Stomach (tissue), 9 donors: ENCODE data around the gene RGS3. TPM values are rescaled to one million over a fixed set of nuclear protein-coding genes. Genes with fewer than 3 reads are reported as not detected.

Experiments
- DNase-seq, 2 donors: peaks; one replicate each; pipeline versions ENCODE4 v3.0.0 to v3.0.0-alpha.2; 2013 to 2019
- H3K27ac ChIP-seq, 5 donors: fragments of 200-600 bp in 4 of 5; sonication (generic) in 4 of 5; one replicate each; pipeline ENCODE4 v1.5.1; 2013 to 2019; ENCODE audit warnings: mild to moderate bottlenecking in 1 of 5, moderate library complexity in 1 of 5
- H3K27me3 ChIP-seq, 3 donors: fragments of 200-600 bp; sonication (generic); one replicate each; pipeline ENCODE4 v1.5.1; 2017 to 2019; ENCODE audit warnings: mixed run types in 1 of 3
- H3K36me3 ChIP-seq, 4 donors: fragments of 200-600 bp; sonication (generic); 1 replicate in 3 of 4; 2 replicates in 1 of 4; pipeline ENCODE4 v1.5.1; 2016 to 2019
- H3K4me1 ChIP-seq, 4 donors: fragments of 200-600 bp; sonication (generic); one replicate each; pipeline ENCODE4 v1.5.1; 2016 to 2019
- H3K4me3 ChIP-seq, 4 donors: fragments of 200-600 bp; sonication (generic) in 3 of 4; one replicate each; pipeline ENCODE4 v1.5.1; 2016 to 2019; ENCODE audit warnings: mild to moderate bottlenecking in 1 of 4
- H3K9me3 ChIP-seq, 4 donors: fragments of 200-600 bp; sonication (generic); one replicate each; pipeline ENCODE4 v1.5.1; 2016 to 2019
- CTCF ChIP-seq, 7 experiments: fragments of 450-650 bp in 4 of 7; fragments of 200-600 bp in 3 of 7; sonication (generic) in 3 of 7; IDR thresholded peaks; one replicate each; pipeline ENCODE4 v1.5.1; 2016 to 2019; ENCODE audit warnings: antibody characterized with exemption in 7 of 7, control low read depth in 2 of 7, mild to moderate bottlenecking in 1 of 7
- EP300 ChIP-seq: sonication (generic); formaldehyde crosslinking; IDR thresholded peaks from one replicate; pipeline ENCODE4 v1.6.1; 2017; ENCODE audit warnings: antibody characterized with exemption
- POLR2A ChIP-seq, 4 donors: fragments of 450-650 bp; IDR thresholded peaks; one replicate each; pipeline ENCODE4 v1.6.1; 2016; ENCODE audit warnings: antibody characterized with exemption in 4 of 4, control low read depth in 2 of 4, mild to moderate bottlenecking in 1 of 4, moderate library complexity in 1 of 4
- POLR2AphosphoS5 ChIP-seq, 3 donors: sonication (generic); formaldehyde crosslinking; IDR thresholded peaks; one replicate each; pipeline ENCODE4 v1.6.1; 2016; ENCODE audit warnings: antibody characterized with exemption in 3 of 3
- WGBS, 5 donors: extraction: QIAGEN DNeasy Blood & Tissue Kit in 3 of 5; methylation state at CpG; one replicate each; pipeline versions ENCODE4 v1.1.5 to v1.1.7; 2013 to 2018; 5-methylcytosine and 5-hydroxymethylcytosine counted together
- intact Hi-C: fragments of 100-400 bp; cut with DNase I; formaldehyde crosslinking; loops from one replicate; pipeline ENCODE4 v1.15.1; 2023; ENCODE audit warnings: low total_unique reads
- polyA plus RNA-seq, 3 donors: library from polyadenylated mRNA; stranded (reverse); fragments of 200-250 nt; gene quantifications; one replicate each; pipeline ENCODE4 v1.2.3, GENCODE V29; 2013
- total RNA-seq, 5 donors: library from RNA; depleted of rRNA; stranded (reverse); fragments of >200 nt; gene quantifications; one replicate each; pipeline versions ENCODE4 v1.1.0 to v1.2.3, GENCODE V29; 2014 to 2016
- donor health status: healthy with polysubstance abuse.
- donor health status: Bipolar disorder and iron deficiency.
- donor health status: healthy.

RGS3 gene
- total and polyA plus RNA-seq, 8 donors = 26.6 to 71.4 (median 35.7) TPM

- Histone ChIP-seq H3K4me3 (no peak overlapping the region), H3K9me3 (no peaks in the 10 kb centered on the region), H3K27me3 (no peaks in the 10 kb centered on the region), H3K36me3 (peaks cover 0 to 9% (median 2%) of the 10 kb centered on the region in 4 donors), H3K27ac (peak overlapping the region in 2 of 5 donors; percentile 56 to 59), H3K4me1 (peaks cover 15 to 44% (median 22%) of the 10 kb centered on the region in 4 donors)
- intact Hi-C loops = no loop called here
- DNase-seq = no peak
- no peak for TF ChIP-seq POLR2A (IDR thresholded peaks at IDR 0.05)
- TF ChIP-seq CTCF (IDR thresholded peaks at IDR 0.05) = no peak
- no peak for TF ChIP-seq EP300
- TF ChIP-seq POLR2AphosphoS5 (IDR thresholded peaks at IDR 0.05) = no peak
- WGBS, 5 donors = 64 to 71% (median 70%) methylated on average over 8 of the region's 8 CpGs
These were observed 139.5 kb downstream of the RGS3 start for GRCh38 chr9:113603048-113603375.

GRCh38 chr9:113603773-113604172 lies 140.2 kb downstream of the RGS3 start:
- Histone ChIP-seq H3K27me3 (no peaks in the 10 kb centered on the region), H3K9me3 (no peaks in the 10 kb centered on the region), H3K36me3 (peaks cover 0 to 1% (median 0%) of the 10 kb centered on the region in 4 donors), H3K4me3 (no peak overlapping the region), H3K27ac (no peak overlapping the region), H3K4me1 (peaks cover 16 to 38% (median 22%) of the 10 kb centered on the region in 4 donors)
- DNase-seq = no peak
- intact Hi-C loops = no loop called here
- TF ChIP-seq EP300 (no peak), POLR2A (IDR thresholded peaks at IDR 0.05) (no peak), POLR2AphosphoS5 (IDR thresholded peaks at IDR 0.05) (no peak), CTCF (IDR thresholded peaks at IDR 0.05) (no peak)
- WGBS, 5 donors = 89 to 94% (median 91%) methylated on average over 5 of the region's 5 CpGs

GRCh38 chr9:113604393-113604792 lies 140.9 kb downstream of the RGS3 start:
- Histone ChIP-seq H3K36me3 (no peaks in the 10 kb centered on the region), H3K27ac (no peak overlapping the region), H3K27me3 (no peaks in the 10 kb centered on the region), H3K4me1 (peaks cover 20 to 40% (median 27%) of the 10 kb centered on the region in 4 donors), H3K9me3 (no peaks in the 10 kb centered on the region), H3K4me3 (no peak overlapping the region)
- intact Hi-C loops = no loop called here
- TF ChIP-seq CTCF (IDR thresholded peaks at IDR 0.05) (no peak), POLR2AphosphoS5 (IDR thresholded peaks at IDR 0.05) (no peak), EP300 (no peak), POLR2A (IDR thresholded peaks at IDR 0.05) (no peak)
- 90 to 95% (median 93%) methylated on average over 3 of the region's 3 CpGs for WGBS, 5 donors
- DNase-seq = no peak

- Histone ChIP-seq H3K36me3 (no peaks in the 10 kb centered on the region), H3K27me3 (no peaks in the 10 kb centered on the region), H3K4me3 (no peak overlapping the region), H3K4me1 (peaks cover 32 to 39% (median 37%) of the 10 kb centered on the region in 4 donors), H3K27ac (no peak overlapping the region), H3K9me3 (no peaks in the 10 kb centered on the region)
- DNase-seq = no peak
- intact Hi-C loops = no loop called here
- TF ChIP-seq EP300 = no peak
- no peak for TF ChIP-seq POLR2AphosphoS5 (IDR thresholded peaks at IDR 0.05)
- TF ChIP-seq POLR2A (IDR thresholded peaks at IDR 0.05) = no peak
- no peak for TF ChIP-seq CTCF (IDR thresholded peaks at IDR 0.05)
- WGBS, 5 donors = 70 to 82% (median 77%) methylated on average over 6 of the region's 6 CpGs
These were observed 143.0 kb downstream of the RGS3 start for GRCh38 chr9:113606510-113606909.
